LNCAP (cell line): ENCODE measurements around the gene KIAA0319L.

Experiments used
- CTCF ChIP-seq: fragments of 450-650 bp; IDR thresholded peaks from 2 replicates; pipeline ENCODE4 v1.5.1; 2017; ENCODE audit warnings: mild to moderate bottlenecking

The KIAA0319L gene

DNA sequence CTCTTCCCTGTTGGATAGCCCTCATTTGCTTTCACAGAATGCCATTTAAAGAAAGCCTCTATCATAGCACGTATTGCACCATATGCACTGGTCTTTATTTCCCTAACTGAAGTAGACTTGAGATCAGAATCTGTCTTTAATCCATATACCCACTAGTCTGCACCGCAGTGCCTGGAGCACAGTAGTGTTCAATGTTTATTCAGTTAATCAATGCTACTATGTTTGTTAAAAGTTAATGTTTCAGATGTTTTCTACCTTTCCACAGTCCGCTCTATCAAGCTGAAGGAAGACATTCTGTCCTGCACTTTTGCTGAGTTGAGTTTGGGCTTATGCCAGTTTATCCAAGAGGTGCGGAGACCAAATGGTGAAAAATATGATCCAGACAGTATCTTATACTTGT, 149.5 kb downstream of the KIAA0319L start:
- TF ChIP-seq CTCF: no peak

DNA sequence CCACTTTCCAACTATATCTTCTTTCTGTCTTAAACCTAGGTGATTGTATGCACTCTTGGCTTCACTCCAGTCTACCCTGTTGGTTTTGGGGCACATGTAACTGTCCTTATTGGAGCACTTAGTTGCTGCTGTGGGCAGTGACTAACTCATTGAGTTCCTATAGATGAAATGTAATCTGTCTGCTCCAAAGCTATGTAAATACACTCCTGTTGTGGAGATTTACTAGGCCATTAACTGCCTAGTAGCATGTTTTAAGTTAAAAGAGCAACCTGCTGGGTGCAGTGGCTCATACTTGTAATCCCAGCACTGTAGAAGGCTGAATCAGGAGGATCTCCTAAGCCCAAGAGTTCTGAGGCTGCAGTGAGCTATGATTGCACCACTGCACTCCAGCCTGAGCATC, 151.1 kb downstream of the KIAA0319L start:
- TF ChIP-seq CTCF: no peak

GRCh38 chr1:35401049-35401448, 156.2 kb downstream of the KIAA0319L start:
- TF ChIP-seq CTCF: no peak

GRCh38 chr1:35398739-35399138, 158.5 kb downstream of the KIAA0319L start:
- no peak for TF ChIP-seq CTCF

DNA sequence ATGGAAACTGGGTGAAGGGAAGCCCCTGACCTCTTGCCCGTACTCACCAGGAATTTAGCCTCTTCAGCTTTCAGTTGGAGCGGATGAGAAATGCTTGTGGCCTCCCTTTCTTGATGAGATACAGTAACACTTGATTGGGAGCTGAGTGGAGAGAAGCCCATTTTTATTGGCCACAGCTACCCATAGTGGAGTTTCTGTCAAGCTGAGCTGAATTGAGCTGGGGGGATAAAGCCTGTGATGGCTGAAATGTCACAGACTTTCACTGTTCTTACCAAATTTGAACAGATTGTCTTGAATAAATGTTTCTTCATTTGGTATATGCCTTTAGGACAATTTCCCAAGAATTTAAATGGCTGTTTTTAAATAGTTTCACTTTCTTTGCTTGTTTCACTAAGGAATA, 162.8 kb downstream of the KIAA0319L start:
- TF ChIP-seq CTCF: no peak

DNA sequence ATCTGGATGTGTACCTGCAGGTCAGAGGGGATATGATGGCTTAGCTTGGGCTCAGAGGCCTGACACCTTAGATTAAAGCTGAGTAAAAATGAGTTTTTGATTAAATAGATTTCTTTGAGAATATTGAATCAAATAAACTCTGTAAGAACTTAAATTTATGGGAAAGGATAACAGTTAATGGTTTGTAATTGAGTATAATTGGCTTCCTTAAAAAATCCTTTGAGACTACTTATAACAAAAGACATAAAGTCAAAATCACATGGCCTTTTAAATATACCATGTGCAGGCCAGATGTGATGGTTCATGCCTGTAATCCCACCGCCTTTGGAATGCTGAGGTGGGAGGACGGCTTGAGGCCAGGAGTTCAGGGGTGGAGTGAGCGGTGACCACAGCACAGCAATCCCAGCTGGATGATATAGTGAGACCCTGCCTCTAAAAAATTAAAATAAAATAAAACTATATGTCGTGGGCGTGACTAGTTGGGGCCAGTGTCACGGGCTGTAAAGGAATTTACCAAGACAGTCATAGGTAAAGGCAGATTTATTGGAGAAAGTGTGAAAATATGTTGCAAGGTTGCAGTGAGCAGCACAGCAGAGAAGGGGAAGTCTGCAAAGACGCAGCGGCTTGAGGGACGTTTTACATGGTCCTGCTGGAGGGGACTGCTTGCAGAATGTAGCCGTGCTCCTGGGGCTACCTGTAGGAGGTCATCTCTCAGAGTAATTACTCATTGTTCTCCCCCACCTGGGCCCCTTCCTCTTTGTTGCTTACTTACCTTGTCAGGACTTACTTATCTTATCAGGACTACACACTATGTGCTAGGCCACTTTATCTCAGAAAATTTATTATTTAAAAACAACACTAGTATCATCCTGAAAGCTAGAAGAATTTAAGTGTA, 166.4 kb downstream of the KIAA0319L start:
- no peak for TF ChIP-seq CTCF

DNA sequence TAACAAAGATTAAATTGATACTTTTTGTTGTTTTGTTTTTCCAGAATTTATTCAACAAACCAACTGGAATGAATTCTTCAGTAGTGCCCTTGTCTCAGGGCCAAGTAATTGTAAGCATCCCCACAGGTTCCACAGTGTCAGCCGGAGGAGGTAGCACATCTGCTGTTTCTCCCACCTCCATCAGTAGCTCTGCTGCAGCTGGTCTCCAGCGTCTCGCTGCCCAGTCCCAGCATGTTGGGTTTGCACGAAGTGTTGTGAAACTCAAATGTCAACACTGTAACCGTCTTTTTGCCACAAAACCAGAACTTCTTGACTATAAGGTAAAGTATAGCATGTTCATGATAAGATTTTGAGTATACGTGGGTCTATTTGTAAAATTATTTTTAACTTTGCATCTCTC, 170.2 kb downstream of the KIAA0319L start:
- TF ChIP-seq CTCF: no peak

DNA sequence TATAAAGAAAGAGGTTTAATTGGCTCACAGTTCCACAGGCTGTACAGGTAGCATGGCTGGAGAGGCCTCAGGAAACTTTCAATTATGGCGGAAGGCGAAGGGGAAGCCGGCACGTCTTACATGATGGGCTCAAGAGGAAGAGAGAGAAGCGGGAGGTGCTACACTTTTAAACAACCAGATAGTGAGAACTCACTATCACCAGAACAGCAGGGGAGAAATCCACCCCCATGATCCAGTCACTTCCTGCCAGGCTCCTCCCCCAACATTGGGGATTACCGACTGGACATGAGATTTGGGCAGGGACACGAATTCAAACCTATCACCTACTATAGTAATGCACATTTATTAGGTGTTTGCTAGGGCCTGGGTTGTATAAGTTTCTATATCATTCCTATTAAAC, 170.9 kb downstream of the KIAA0319L start:
- no peak for TF ChIP-seq CTCF
